Limb (tissue), 2 donors: ENCODE measurements around the gene TYW1B.
"Not testable (repeated sequence)": the region's sequence is repeated elsewhere in the genome, so short reads cannot be mapped to it uniquely, and the experiment has no call there.

ENCODE experiments used
- DNase-seq, 2 donors: peaks; one replicate each; pipeline ENCODE4 v3.0.0-alpha.2; 2016; ENCODE audit errors: extremely low spot score in 2 of 2

TYW1B gene, protein sequence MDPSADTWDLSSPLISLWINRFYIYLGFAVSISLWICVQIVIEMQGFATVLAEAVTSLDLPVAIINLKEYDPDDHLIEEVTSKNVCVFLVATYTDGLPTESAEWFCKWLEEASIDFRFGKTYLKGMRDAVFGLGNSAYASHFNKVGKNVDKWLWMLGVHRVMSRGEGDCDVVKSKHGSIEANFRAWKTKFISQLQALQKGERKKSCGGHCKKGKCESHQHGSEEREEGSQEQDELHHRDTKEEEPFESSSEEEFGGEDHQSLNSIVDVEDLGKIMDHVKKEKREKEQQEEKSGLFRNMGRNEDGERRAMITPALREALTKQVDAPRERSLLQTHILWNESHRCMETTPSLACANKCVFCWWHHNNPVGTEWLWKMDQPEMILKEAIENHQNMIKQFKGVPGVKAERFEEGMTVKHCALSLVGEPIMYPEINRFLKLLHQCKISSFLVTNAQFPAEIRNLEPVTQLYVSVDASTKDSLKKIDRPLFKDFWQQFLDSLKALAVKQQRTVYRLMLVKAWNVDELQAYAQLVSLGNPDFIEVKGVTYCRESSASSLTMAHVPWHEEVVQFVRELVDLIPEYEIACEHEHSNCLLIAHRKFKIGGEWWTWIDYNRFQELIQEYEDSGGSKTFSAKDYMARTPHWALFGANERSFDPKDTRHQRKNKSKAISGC

DNA sequence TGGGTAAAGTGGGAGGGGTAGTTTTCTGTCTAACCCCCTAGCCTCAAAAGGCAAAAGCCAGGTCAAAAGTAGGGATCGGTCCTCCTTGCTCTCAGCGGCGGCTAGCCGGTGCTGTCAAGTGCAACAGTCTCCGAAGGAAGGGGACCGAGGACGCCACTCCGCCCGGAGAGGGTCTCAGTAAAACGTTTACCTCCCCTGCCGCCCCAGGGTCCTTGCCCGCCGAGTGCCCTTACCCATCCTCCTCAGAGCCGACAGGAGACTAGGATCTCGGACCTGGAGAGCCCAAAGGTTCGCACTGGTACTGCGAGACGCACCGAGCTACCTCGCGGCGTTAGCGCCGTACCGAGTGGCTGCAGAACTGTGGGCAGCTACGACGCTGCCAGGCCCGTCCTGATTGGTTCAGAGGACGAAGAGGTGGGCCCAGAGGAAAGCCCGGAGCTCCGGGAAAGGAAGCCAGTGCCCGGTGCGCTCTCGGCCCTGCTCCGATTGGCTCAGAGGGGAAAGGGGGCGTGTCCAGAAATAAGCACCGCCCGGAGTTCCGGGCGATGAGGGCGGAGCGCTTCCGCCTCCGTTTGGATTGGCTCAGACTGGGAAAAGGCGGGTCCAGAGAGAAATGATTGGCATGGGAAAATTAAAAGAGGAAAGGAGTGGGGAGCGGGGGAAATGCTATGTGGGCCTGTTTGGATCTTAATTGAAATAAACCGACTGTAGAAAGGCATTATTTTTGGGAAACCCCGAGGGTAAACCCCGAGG lies at the start of gene TYW1B:
TSS of gene TYW1B (minus strand) at position 362 of the 753 bp plus-strand sequence. CDS start at position 237, 125 bp downstream.
- DNase-seq, result peak; percentile 96 to 97

DNA sequence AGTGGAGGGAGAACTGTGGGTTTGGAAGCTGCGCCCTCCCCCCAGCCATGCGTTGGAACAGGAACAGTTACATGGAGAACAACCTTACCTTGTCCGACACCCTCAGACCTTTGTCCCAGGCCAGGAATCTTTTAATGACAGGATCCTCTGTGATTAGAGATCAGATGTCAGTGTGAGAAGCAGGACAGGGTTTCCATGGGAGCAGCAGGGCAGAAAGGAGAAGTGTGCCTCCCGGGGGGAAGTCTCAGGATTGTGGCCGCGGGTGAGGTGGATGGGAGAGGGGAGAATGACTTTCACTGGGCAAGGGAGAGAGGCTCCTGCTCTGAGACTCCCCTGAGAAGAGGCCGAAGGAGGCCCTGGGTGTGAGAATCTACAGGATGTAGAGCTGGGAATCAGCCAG lies 39.6 kb upstream of the TYW1B start:
- not testable (repeated sequence) for DNase-seq

DNA sequence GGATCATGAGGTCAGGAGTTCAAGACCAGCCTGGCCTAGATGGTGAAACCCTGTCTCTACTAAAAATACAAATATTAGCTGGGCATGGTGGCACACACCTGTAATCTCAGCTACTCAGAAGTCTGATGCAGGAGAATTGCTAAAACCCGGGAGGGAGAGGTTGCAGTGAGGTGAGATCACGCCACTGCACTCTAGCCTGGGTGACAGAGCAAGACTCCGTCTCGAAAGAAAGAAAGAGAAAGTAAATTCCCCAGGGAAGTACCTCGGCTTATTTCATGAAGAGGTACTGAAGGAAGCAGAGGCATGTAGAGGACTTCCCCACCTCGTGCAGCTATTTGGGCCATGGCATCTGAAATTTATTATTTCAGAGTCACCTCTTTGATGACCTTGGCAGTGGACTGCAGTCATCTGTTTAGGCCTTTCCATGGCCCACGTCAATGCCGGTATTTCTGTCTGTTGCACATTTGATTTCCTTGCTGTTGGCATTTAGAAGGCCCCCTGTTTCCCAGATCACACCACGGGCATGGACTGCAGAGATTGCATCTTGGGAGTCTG lies 30.9 kb upstream of the TYW1B start:
- not testable (repeated sequence) for DNase-seq

DNA sequence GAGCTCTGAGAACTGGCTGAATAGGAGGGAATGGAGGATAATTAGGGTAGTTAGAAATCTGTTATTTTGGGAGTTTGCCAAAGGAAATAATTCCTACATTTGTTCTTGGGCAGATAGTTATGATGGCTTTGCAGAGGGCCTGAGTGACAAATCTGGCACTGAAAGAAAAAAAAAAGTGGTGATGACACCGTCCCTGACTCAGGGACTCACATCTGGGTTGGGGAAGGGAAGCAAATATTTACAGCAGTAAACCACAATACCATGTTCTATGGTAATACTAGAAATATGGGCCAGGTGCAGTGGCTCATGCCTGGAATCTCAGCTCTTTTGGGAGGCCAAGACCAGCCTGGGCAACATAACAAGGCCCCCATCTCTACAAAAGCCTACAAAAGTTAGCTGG lies 29.9 kb upstream of the TYW1B start:
- not testable (repeated sequence) for DNase-seq

DNA sequence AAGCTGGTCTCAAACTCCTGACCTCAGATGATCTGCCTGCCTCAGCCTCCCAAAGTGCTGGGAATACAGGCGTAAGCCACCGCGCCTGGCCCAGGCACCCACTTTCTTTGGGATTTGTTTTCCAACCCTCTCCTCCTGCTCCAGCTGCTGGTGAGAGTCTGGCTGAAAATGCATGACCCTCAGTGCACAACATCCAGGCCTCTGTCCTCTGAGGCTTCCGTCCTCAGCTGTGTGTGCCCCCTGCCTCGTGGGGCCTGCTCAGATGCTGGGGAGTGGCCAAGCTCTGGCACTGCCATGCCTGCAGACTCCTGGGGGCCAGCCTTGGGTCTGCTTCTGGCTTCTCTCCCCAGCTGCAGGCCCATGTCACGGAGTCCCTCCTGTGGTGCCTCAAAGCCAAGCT lies 27.3 kb upstream of the TYW1B start:
- not testable (repeated sequence) for DNase-seq

DNA sequence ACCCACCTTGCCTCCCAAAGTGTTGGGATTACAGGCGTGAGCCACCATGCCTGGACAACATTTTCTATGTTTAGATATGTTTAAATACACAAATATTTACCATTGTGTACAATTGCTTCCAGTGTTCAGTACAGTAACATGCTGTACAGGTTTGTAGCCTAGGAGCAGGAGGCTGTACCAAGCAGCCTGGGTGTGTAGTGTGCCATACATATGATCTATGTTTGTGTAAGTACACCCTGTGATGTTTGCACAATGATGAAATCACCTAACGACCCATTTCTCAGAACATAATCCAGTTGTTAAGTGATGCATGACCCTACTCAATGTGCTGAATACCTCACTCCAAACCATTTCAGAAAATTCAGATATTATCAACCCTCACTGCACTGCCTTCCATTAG lies 24.9 kb upstream of the TYW1B start:
- not testable (repeated sequence) for DNase-seq

DNA sequence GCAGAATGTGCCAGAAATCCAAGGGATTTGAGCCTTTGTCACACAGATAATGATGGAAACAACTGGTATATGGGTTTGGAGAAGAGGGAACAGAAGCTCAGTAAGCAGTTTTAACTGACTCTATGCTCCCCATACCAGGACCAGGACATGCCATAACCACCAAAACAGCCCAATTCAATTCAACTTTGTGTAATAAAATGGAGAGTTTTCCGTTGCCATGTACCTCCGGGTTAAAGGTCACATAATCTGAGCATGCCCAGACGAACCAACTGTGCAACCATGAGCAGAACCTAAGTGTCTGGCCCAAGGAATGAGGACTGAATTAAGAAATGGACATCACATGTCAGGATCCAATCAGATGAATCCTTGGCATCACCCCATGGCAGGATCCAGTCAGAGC lies 22.7 kb upstream of the TYW1B start:
- not testable (repeated sequence) for DNase-seq

DNA sequence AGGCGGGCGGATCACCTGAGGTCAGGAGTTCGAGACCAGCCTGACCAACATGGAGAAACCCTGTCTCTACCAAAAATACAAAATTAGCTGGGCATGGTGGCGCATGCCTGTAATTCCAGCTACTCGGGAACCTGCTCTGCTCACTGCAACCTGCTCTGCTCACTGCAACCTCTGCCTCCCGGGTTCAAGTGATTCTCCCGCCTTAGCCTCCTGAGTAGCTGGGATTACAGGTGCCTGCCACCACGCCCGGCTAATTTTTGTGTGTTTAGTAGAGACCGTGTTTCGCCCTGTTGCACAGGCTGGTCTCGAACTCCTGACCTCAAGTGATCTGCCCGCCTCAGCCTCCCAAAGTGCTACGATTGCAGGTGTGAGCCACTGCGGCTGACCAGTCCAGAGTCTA lies 16.1 kb upstream of the TYW1B start:
- not testable (repeated sequence) for DNase-seq

DNA sequence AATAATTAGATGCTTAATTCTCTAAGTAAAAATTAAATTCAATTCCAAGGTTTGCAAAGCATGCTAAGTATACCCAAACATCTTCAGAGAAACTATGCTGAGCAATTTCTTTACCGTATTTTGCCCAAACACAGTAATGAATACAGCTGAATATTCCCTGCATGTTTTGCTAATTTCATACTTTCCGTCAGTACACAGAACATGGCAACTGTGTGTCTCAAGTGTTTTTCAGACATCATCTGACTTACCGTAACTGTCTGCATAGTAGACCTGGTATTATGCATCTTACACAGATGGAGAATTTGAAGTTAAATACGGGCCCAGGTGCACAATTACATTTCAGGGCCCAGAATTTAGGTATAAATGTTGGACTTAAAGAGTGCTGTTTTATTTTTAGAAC lies 15.2 kb upstream of the TYW1B start:
- DNase-seq, result not testable (repeated sequence)

DNA sequence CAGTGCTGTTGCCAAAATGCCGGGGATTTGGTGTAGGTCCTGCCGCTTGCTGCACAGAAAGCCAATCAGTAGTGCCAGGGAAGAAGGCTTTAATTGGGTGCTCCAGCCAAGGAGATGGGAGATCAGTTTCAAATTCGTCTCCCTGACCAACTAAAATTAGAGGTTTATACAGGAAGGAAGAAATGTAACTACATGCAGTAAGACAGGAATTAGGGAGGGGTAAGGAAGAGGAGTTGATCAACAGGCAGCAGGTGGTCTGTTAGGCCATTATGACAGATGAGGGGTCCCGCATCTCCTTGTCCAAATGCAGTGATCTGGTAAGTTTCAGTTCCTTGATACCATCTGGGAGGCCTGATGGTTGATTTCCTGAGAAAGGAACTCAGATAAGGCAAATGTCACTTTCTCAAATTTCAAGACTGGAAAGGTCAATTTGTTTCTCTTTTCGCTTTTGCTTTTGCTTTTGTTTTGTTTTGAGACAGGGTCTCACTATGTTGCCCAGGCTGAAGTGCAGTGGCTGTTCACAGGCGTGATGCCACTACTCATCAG lies 13.0 kb upstream of the TYW1B start:
- DNase-seq, result not testable (repeated sequence)

DNA sequence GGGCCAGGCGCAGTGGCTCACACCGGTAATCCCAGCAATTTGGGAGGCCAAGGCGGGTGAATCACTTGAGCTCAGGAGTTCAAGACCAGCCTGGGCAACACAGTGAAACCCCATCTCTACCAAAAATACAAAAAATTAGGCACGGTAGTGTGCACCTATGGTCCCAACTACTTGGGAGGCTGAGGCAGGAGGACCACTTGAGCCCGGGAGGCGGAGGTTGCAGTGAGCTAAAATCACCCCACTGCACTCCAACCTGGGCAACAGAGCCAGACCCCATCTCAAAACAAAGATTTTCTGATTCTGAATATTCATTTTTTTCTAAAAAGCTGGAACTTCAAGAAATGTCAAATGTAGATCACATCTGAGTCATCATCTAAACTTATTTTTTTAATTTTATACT lies 10.3 kb upstream of the TYW1B start:
- not testable (repeated sequence) for DNase-seq

DNA sequence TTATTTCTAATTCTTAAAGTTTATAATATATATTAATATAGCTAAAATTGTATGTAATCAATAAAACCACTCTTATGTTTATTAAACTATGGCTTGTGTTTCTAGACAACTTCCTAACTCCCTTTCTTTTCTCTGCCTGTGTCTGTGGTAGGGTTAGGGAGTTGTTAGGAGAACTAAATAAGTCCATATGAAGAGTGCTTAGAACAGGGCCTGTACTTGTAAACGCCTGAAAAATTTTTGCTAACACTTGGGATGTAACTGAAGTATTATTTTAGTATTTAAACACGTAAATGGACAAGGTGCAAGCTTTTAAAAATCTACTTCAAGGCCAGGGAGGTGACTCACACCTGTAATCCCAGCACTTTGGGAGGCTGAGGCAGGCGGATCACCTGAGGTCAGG lies 9.3 kb upstream of the TYW1B start:
- not testable (repeated sequence) for DNase-seq

DNA sequence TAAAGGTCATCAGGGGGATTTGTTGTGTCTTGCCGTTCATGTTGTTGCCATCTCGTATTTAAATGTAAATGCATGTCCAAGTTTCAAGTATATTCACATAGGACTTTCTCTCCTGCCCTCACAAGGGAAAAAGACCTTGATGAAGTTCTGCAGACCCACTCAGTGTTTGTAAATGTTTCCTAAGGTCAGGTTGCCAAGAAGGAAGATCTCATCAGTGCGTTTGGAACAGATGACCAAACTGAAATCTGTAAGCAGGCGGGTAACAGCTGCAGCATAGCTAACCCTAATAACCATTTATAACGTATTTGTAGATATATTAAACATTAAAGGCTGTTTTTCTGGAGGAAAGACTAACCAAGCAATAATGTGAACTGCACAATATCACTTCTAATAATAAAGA lies 2.6 kb upstream of the TYW1B start:
- DNase-seq, result not testable (repeated sequence)

DNA sequence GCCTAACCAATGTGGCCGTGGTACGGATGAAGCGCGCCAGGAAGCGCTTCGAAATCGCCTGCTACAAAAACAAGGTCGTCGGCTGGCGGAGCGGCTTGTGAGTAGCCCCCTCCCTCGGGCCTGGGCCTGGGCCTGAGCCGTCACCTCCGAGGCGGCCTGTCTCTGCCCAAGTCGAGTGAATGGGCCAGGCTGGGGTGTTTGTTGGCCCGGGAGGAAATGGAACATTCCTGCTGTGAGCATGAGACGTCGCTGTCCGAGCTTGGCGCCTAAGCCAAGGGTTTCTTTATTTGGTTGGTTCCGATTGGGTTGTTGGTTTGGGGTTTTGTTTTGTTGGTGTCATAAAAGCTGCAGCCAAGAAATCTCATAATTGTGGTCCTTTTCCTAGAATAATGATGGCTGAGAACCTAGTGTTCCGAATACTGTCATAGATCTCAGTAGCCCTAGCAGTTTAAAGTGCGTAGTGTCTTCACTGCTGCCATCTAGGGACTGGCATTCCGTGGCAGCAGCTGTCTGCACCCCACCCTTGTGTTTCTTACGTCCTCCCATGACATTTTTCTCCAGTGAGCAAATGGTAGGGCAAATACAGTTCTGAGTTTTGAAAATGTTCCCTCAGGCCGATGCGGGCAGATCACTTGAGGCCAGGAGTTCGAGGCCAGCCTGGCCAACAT lies 1.8 kb upstream of the TYW1B start:
- peak; percentile 37 to 42 for DNase-seq

DNA sequence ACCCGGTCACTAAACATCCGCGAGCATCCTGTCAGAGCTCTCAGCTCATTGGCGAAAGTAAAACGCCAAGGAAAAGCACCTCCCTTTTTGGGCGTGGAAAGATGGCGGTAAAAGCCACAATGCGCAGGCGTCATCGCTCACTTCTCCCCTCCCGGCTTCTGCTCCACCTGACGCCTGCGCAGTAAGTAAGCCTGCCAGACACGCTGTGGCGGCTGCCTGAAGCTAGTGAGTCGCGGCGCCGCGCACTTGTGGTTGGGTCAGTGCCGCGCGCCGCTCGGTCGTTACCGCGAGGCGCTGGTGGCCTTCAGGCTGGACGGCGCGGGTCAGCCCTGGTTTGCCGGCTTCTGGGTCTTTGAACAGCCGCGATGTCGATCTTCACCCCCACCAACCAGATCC lies 1.3 kb upstream of the TYW1B start:
- DNase-seq, result peak; percentile 94 to 99

DNA sequence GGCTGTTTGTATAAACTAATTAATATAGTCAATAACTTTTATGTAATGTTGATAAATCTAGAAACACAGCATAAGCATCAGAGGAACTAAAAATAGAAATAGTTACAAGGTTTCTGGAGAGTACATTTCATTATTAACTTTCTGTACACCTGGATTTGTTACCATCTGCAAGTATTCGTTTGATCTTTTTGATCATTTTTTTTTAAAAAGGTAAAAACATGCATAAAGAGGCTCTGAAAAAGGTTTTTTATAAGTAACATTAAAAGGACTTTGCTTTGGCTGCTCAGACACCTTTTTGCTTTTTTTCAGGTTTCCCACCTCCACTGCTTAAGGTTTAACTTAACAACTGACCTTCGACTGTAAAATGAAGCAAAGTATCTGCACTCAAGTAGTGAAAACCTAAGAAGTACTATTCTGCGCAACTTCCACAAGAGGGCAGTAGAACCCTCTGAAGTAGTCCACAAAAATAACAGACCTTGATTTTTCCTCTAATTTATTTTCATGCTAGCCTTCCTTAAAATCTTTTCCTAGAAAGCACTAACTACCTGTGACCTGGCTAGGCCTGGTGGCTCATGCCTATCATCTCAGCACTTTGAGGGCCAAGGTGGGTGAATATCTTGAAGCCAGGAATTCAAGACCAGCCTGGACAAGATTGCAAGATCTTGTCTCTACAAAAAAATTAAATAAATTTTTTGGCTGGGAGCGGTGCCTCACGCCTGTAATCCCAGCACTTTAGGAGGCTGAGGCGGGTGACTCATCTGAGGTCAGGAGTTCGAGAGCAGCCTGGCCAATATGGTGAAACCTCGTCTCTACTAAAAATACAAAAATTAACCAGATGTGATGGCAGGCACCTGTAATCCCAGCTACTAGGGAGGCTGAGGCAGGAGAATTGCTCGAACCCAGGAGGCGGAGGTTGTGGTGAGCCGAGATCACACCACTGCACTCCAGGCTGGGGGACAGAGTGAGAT lies 4.0 kb downstream of the TYW1B start:
- DNase-seq, result not testable (repeated sequence)

DNA sequence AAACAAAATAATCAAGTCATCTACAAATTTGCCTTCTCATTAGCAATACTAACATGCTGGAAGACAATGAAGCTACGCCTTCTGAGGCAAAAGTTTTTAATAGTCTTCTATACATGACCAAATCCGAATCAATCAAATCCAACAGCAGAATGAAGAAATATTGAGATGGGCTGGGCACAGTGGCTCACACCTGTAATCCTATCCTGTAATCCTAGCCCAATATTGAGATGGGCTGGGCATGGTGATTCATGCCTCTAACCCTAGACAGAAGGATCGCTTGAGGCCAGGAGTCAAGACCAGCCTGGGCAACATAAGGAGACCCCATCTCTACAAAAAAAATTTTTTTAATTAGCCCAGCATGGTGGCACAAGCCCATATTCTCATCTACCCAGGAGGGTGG lies 5.5 kb downstream of the TYW1B start:
- DNase-seq, result not testable (repeated sequence)

DNA sequence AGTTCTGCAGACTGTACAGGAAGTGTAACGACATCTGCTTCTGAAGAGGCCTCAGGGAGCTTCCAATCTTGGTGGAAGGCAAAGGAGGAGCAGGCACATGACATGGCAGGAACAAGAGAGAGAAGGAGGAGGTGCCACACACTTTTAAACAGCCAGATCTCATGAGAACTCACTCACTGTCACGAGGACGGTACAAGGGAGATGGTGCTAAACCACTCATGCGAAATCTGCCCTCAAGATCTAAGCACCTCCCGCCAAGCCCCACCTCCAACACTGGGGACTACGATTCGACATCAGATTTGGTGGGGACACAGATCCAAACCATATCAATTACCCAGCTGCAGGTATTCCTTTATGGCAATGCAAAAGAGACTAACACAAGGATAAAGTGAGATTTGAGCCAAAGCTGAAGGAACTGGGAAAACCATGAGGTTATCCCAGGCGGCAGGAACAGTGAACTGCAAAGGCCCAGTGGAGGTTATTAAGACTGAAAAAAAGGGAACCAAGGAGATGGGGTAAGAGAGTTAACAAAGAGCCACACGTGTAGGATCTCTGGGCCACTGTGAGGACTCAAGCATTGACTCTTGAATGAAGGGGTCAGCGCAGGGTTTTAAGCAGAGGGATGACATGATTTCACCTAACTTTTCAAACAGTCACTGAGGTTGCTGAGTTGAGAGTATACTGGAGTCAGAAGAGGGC lies 9.2 kb downstream of the TYW1B start:
- not testable (repeated sequence) for DNase-seq

DNA sequence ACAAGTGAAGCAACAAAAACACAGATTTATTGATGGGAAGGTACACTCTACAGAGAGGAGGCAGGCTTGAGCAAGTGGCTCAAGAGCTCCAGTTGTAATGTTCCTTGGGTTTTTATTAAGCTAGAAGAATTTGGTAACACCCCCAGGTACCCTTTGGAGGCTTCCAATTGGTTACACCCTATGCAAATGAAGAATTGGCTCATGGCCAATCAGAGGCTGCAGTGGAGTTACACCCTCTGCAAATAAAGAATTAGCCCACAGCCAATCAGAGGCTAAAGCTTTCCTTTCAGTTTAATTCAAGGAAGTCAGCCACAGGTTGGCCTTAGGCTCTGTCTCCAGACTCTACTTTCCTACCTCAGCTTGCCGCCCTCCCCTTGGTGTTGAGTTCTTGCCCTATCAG lies 10.3 kb downstream of the TYW1B start:
- not testable (repeated sequence) for DNase-seq
